Endodermal cell (in vitro differentiated cells): ENCODE measurements around the gene FRY. TPM values are rescaled to one million over a fixed set of nuclear protein-coding genes. Genes with fewer than 3 reads are reported as not detected.

Experiments used
- DNase-seq: peaks from one replicate; pipeline ENCODE4 v3.0.0-alpha.2; 2017
- H3K27ac ChIP-seq: 2 replicates; pipeline ENCODE4 v1.5.1; 2013; ENCODE audit warnings: mild to moderate bottlenecking, low read depth, low read length, moderate library complexity
- H3K27me3 ChIP-seq: 2 replicates; pipeline ENCODE4 v1.6.1; 2013; ENCODE audit warnings: mild to moderate bottlenecking, low read length, moderate library complexity; ENCODE audit not compliant: insufficient read depth, control insufficient read depth, poor library complexity, severe bottlenecking
- H3K36me3 ChIP-seq: 2 replicates; pipeline ENCODE4 v1.7.0; 2013; ENCODE audit warnings: mild to moderate bottlenecking, low read length, moderate library complexity; ENCODE audit not compliant: control insufficient read depth, insufficient read depth
- H3K4me1 ChIP-seq: one replicate; pipeline ENCODE4 v1.7.0; 2013; ENCODE audit warnings: low read length; ENCODE audit not compliant: control insufficient read depth, insufficient read depth
- H3K4me3 ChIP-seq: 2 replicates; pipeline ENCODE4 v1.5.1; 2013; ENCODE audit warnings: mild to moderate bottlenecking, low read length, moderate library complexity
- H3K9ac ChIP-seq: 2 replicates; pipeline ENCODE4 v1.6.1; 2013; ENCODE audit warnings: mild to moderate bottlenecking, low read length, moderate library complexity; ENCODE audit not compliant: poor library complexity, severe bottlenecking; ENCODE audit errors: extremely low read depth
- H3K9me3 ChIP-seq: 2 replicates; pipeline ENCODE4 v1.6.1; 2013; ENCODE audit warnings: mild to moderate bottlenecking, low read length, moderate library complexity; ENCODE audit not compliant: control insufficient read depth
- H3K27ac Mint-ChIP-seq: 2 replicates; pipeline ENCODE4 v1.8.0; 2020; ENCODE audit warnings: mixed read lengths
- H3K27me3 Mint-ChIP-seq: 2 replicates; pipeline ENCODE4 v1.8.0; 2021; ENCODE audit warnings: mild to moderate bottlenecking, mixed read lengths; ENCODE audit not compliant: insufficient read depth
- H3K36me3 Mint-ChIP-seq: 2 replicates; pipeline ENCODE4 v1.8.0; 2020; ENCODE audit warnings: low read depth, mixed read lengths
- H3K4me1 Mint-ChIP-seq: 2 replicates; pipeline ENCODE4 v1.8.0; 2020; ENCODE audit warnings: mixed read lengths
- H3K4me3 Mint-ChIP-seq: 2 replicates; pipeline ENCODE4 v1.8.0; 2020; ENCODE audit warnings: mild to moderate bottlenecking, moderate library complexity, mixed read lengths
- H3K9me3 Mint-ChIP-seq: 2 replicates; pipeline ENCODE4 v1.8.0; 2020; ENCODE audit warnings: mild to moderate bottlenecking, mixed read lengths
- CTCF ChIP-seq: fragments of 200-600 bp; sonication (generic); conservative IDR thresholded peaks from 2 replicates; pipeline ENCODE4 v1.5.0; 2021; ENCODE audit warnings: antibody characterized with exemption, mild to moderate bottlenecking
- WGBS, 2 experiments: methylation state at CpG; one replicate each; pipeline versions ENCODE4 v1.1.5 to v1.1.7; 2013; ENCODE audit warnings: missing lambda C conversion rate in 2 of 2, mixed read lengths in 1 of 2; ENCODE audit not compliant: insufficient coverage in 1 of 2, insufficient read length in 1 of 2; 5-methylcytosine and 5-hydroxymethylcytosine counted together
- total RNA-seq, 2 donors: library from RNA; stranded (reverse); fragmentation: NEBNext Ultra II Directional in 1 of 2; extraction: Animal tissue kit (Norgen Biotek cat#: 25700) in 1 of 2; gene quantifications; 2 replicates in 1 of 2; 3 replicates in 1 of 2; pipeline ENCODE4 v1.2.1, GENCODE V29; 2021

Gene FRY
- total RNA-seq, 2 donors from 2014 or later: 20.1 to 30.8 TPM

DNA sequence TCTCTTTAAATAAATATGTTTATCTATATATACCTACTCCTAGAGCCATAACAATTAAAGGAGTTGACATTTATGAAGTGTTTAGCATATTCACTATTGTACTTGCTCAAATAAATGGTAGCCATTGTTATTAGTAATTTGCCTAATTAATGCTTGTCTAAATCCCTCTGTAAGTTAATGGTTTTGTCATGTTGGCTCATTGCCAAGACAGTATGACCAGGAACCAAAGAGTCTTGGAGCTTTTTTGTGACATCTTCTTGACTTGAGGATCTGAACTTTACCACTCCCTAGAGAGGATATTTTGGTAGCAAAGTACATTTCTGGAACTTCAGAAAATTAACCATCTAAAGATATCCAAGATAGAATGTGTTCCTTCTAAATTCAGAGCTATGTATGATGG, 15.5 kb downstream of the FRY start:
- H3K4me1 Mint-ChIP-seq: peaks cover 10% of the 10 kb centered on the region
- no peak overlapping the region for H3K27ac Mint-ChIP-seq
- Histone ChIP-seq H3K4me1 (peaks cover 4% of the 10 kb centered on the region), H3K9ac (no peak overlapping the region), H3K4me3 (no peak overlapping the region), H3K27me3 (no peaks in the 10 kb centered on the region), H3K27ac (no peak overlapping the region), H3K9me3 (no peaks in the 10 kb centered on the region), H3K36me3 (no peaks in the 10 kb centered on the region)
- H3K36me3 Mint-ChIP-seq: peaks cover 6% of the 10 kb centered on the region
- no peaks in the 10 kb centered on the region for H3K27me3 Mint-ChIP-seq
- H3K9me3 Mint-ChIP-seq: no peaks in the 10 kb centered on the region
- no peak for TF ChIP-seq CTCF
- DNase-seq: no peak
- no peak overlapping the region for H3K4me3 Mint-ChIP-seq

GRCh38 chr13:32047793-32048192, 16.2 kb downstream of the FRY start:
- Histone ChIP-seq H3K36me3 (no peaks in the 10 kb centered on the region), H3K9me3 (no peaks in the 10 kb centered on the region), H3K27me3 (no peaks in the 10 kb centered on the region), H3K4me1 (no peaks in the 10 kb centered on the region), H3K9ac (no peak overlapping the region), H3K27ac (no peak overlapping the region), H3K4me3 (no peak overlapping the region)
- H3K27me3 Mint-ChIP-seq: no peaks in the 10 kb centered on the region
- H3K4me3 Mint-ChIP-seq: no peak overlapping the region
- no peak for DNase-seq
- H3K4me1 Mint-ChIP-seq: peaks cover 10% of the 10 kb centered on the region
- H3K36me3 Mint-ChIP-seq: peaks cover 4% of the 10 kb centered on the region
- 91 to 94% methylated on average over 4 to 5 of the region's 5 CpGs for WGBS, 2 experiments
- TF ChIP-seq CTCF: no peak
- no peak overlapping the region for H3K27ac Mint-ChIP-seq
- no peaks in the 10 kb centered on the region for H3K9me3 Mint-ChIP-seq

- H3K27ac Mint-ChIP-seq: no peak overlapping the region
Measured at GRCh38 chr13:32048816-32049215, 17.2 kb downstream of the FRY start.

More at GRCh38 chr13:32048816-32049215, 17.2 kb downstream of the FRY start:
- DNase-seq: no peak
- Mint-ChIP-seq H3K4me1 (peaks cover 10% of the 10 kb centered on the region), H3K27me3 (no peaks in the 10 kb centered on the region), H3K36me3 (peaks cover 3% of the 10 kb centered on the region), H3K4me3 (no peak overlapping the region), H3K9me3 (no peaks in the 10 kb centered on the region)
- H3K4me3 ChIP-seq: no peak overlapping the region
- H3K9ac ChIP-seq: no peak overlapping the region
- no peaks in the 10 kb centered on the region for H3K27me3 ChIP-seq
- no peaks in the 10 kb centered on the region for H3K4me1 ChIP-seq
- no peak for TF ChIP-seq CTCF
- no peak overlapping the region for H3K27ac ChIP-seq
- no peaks in the 10 kb centered on the region for H3K36me3 ChIP-seq
- H3K9me3 ChIP-seq: no peaks in the 10 kb centered on the region
